WTC11 (cell line): Measurements from ENCODE around the gene GPR157. TPM values are rescaled to one million over a fixed set of nuclear protein-coding genes. Genes with fewer than 3 reads are reported as not detected.

Experiments used
- ATAC-seq: fragments of 200-7000 bp; cut with Tn5 transposase; 2 replicates; pipeline ENCODE4 v1.10.0; 2021; ENCODE audit warnings: mild to moderate bottlenecking, moderate library complexity
- CTCF ChIA-PET: fragments of 300-600 bp; sonication (Branson Sonifier 250); formaldehyde crosslinking; loops from one replicate; lab custom pipeline; 2021; ENCODE audit warnings: antibody characterized with exemption; lab: Charles Lee
- POLR2A ChIA-PET: fragments of 350-600 bp; sonication (Branson Sonifier 250); formaldehyde crosslinking; loops from one replicate; lab custom pipeline; 2021; ENCODE audit warnings: antibody characterized with exemption; lab: Charles Lee
- DNase-seq: peaks from one replicate; pipeline ENCODE4 v3.0.0; 2021; ENCODE audit warnings: low spot score
- H3K27ac Mint-ChIP-seq: 2 replicates; pipeline ENCODE4 v1.8.0; 2021; ENCODE audit warnings: mixed read lengths
- H3K27me3 Mint-ChIP-seq: 2 replicates; pipeline ENCODE4 v1.8.0; 2021; ENCODE audit warnings: low read depth, mild to moderate bottlenecking, moderate library complexity, mixed read lengths
- H3K36me3 Mint-ChIP-seq: 2 replicates; pipeline ENCODE4 v1.8.0; 2021; ENCODE audit warnings: mixed read lengths
- H3K4me1 Mint-ChIP-seq: 2 replicates; pipeline ENCODE4 v1.8.0; 2022; ENCODE audit warnings: mixed read lengths
- H3K4me3 Mint-ChIP-seq: 2 replicates; pipeline ENCODE4 v1.8.0; 2021; ENCODE audit warnings: mild to moderate bottlenecking, moderate library complexity, mixed read lengths
- H3K9me3 Mint-ChIP-seq: 2 replicates; pipeline ENCODE4 v1.8.0; 2021; ENCODE audit warnings: mixed read lengths
- AR ChIP-seq: fragments of 250-450 bp; sonication (Bioruptor Pico); IDR thresholded peaks from 2 replicates; pipeline ENCODE4 v1.9.0; 2021; ENCODE audit warnings: mild to moderate bottlenecking
- ATF2 ChIP-seq: sonication (generic); formaldehyde crosslinking; IDR thresholded peaks from 2 replicates; pipeline ENCODE4 v1.8.1; 2022; ENCODE audit warnings: low read depth, missing genetic modification reagents, borderline replicate concordance
- ATF3 ChIP-seq: sonication (generic); formaldehyde crosslinking; conservative IDR thresholded peaks from 2 replicates; pipeline ENCODE4 v1.8.1; 2022; ENCODE audit warnings: mild to moderate bottlenecking, missing genetic modification reagents
- CREB1 ChIP-seq: sonication (generic); formaldehyde crosslinking; IDR thresholded peaks from 2 replicates; pipeline ENCODE4 v1.8.0; 2023; ENCODE audit warnings: mild to moderate bottlenecking, missing genetic modification reagents
- CREM ChIP-seq: sonication (generic); formaldehyde crosslinking; IDR thresholded peaks from 2 replicates; pipeline ENCODE4 v1.8.1; 2022; ENCODE audit warnings: mild to moderate bottlenecking, missing genetic modification reagents, moderate library complexity
- E2F4 ChIP-seq: sonication (generic); formaldehyde crosslinking; IDR thresholded peaks from 2 replicates; pipeline ENCODE4 v1.8.1; 2022; ENCODE audit warnings: low read depth, mild to moderate bottlenecking, moderate library complexity, missing genetic modification reagents, borderline replicate concordance
- ERG ChIP-seq: fragments of 250-450 bp; sonication (Bioruptor Pico); IDR thresholded peaks from 2 replicates; pipeline ENCODE4 v1.8.0; 2021; ENCODE audit warnings: mild to moderate bottlenecking
- ESRRA ChIP-seq: sonication (generic); formaldehyde crosslinking; IDR thresholded peaks from 2 replicates; pipeline ENCODE4 v1.8.1; 2022; ENCODE audit warnings: mild to moderate bottlenecking, missing genetic modification reagents, borderline replicate concordance
- ETV6 ChIP-seq: sonication (generic); formaldehyde crosslinking; IDR thresholded peaks from 2 replicates; pipeline ENCODE4 v1.8.1; 2022; ENCODE audit warnings: mild to moderate bottlenecking, missing genetic modification reagents
- NR2C2 ChIP-seq: sonication (generic); formaldehyde crosslinking; IDR thresholded peaks from 2 replicates; pipeline ENCODE4 v1.8.0; 2022; ENCODE audit warnings: mild to moderate bottlenecking, missing genetic modification reagents
- PREB ChIP-seq: sonication (generic); formaldehyde crosslinking; IDR thresholded peaks from 2 replicates; pipeline ENCODE4 v1.8.1; 2022; ENCODE audit warnings: mild to moderate bottlenecking, missing genetic modification reagents, moderate library complexity, borderline replicate concordance
- SP1 ChIP-seq: sonication (generic); formaldehyde crosslinking; conservative IDR thresholded peaks from 2 replicates; pipeline ENCODE4 v1.8.1; 2022; ENCODE audit warnings: missing genetic modification reagents
- TCF7 ChIP-seq: sonication (generic); formaldehyde crosslinking; IDR thresholded peaks from 2 replicates; pipeline ENCODE4 v1.8.0; 2022; ENCODE audit warnings: mild to moderate bottlenecking, low read depth, missing genetic modification reagents, moderate library complexity
- ZNF138 ChIP-seq: sonication (generic); formaldehyde crosslinking; conservative IDR thresholded peaks from 2 replicates; pipeline ENCODE4 v1.8.1; 2022; ENCODE audit warnings: mild to moderate bottlenecking, moderate library complexity, missing genetic modification reagents
- ZNF232 ChIP-seq: sonication (generic); formaldehyde crosslinking; IDR thresholded peaks from 2 replicates; pipeline ENCODE4 v1.8.0; 2022; ENCODE audit warnings: mild to moderate bottlenecking, missing genetic modification reagents
- ZNF263 ChIP-seq: sonication (generic); formaldehyde crosslinking; IDR thresholded peaks from 2 replicates; pipeline ENCODE4 v1.8.1; 2022; ENCODE audit warnings: low read depth, mild to moderate bottlenecking, moderate library complexity, missing genetic modification reagents
- ZNF281 ChIP-seq: sonication (generic); formaldehyde crosslinking; IDR thresholded peaks from 2 replicates; pipeline ENCODE4 v1.8.0; 2023; ENCODE audit warnings: mild to moderate bottlenecking, missing genetic modification reagents
- total RNA-seq: library from RNA; stranded (reverse); gene quantifications from 3 replicates; pipeline ENCODE4 v1.2.3, GENCODE V29; 2021

Gene GPR157
- total RNA-seq, 1 experiment from 2014 or later, result 6.0 TPM

GRCh38 chr1:9085306-9085940, 43.5 kb downstream of the GPR157 start:
- POLR2A ChIA-PET, result no interaction called here
- TF ChIP-seq ERG (CRISPR knock-in tag) (no peak), ESRRA (CRISPR knock-in tag) (no peak), ATF3 (no peak), TCF7 (CRISPR knock-in tag) (no peak), SP1 (no peak), PREB (no peak), CREM (CRISPR knock-in tag) (no peak), ZNF232 (CRISPR knock-in tag) (no peak), E2F4 (CRISPR knock-in tag) (no peak), ATF2 (CRISPR knock-in tag) (no peak), NR2C2 (CRISPR knock-in tag) (no peak), ZNF281 (CRISPR knock-in tag) (no peak), AR (CRISPR knock-in tag) (no peak), CREB1 (CRISPR knock-in tag) (no peak), ZNF263 (CRISPR knock-in tag) (no peak), ZNF138 (CRISPR knock-in tag) (no peak), ETV6 (CRISPR knock-in tag) (no peak)
- CTCF ChIA-PET, result interaction anchor here (0.8 to 1.2 kb wide), 2 partner anchors 16 to 81 kb away, joined by 3 read pairs; no protein-coding TSS in a partner anchor
- H3K9me3 Mint-ChIP-seq, result peaks cover 24% of the 10 kb centered on the region
- no peak overlapping the region for H3K4me3 Mint-ChIP-seq
- peaks cover 5% of the 10 kb centered on the region for H3K27me3 Mint-ChIP-seq
- ATAC-seq, result no peak
- no peak overlapping the region; the same call in 1 of the 2 replicates for H3K27ac Mint-ChIP-seq
- H3K36me3 Mint-ChIP-seq, result peaks cover 17% of the 10 kb centered on the region
- no peak for DNase-seq
- H3K4me1 Mint-ChIP-seq, result peaks cover 18% of the 10 kb centered on the region
